PC-3 (cell line): ENCODE measurements around the gene PLEKHG4. TPM values are rescaled to one million over a fixed set of nuclear protein-coding genes. Genes with fewer than 3 reads are reported as not detected.
A peak's percentile ranks its signal among the peaks of the same experiment; 100 is the strongest.

Source experiments
- ATAC-seq: fragments of 200-7000 bp; cut with Tn5 transposase; 2 replicates; pipeline ENCODE4 v1.9.1; 2020; ENCODE audit warnings: mild to moderate bottlenecking, moderate library complexity
- BruUV-seq: library from RNA; stranded (reverse); fragments of 400-500 nt; replicated peaks from 2 replicates; lab custom pipeline; 2021; lab: Mats Ljungman, UMichigan
- CTCF ChIA-PET: fragments of 300-600 bp; sonication (Branson Sonifier 250); formaldehyde crosslinking; loops from one replicate; lab custom pipeline; 2022; ENCODE audit warnings: antibody characterized with exemption; lab: Charles Lee
- POLR2A ChIA-PET: fragments of 300-600 bp; sonication (Branson Sonifier 250); formaldehyde crosslinking; loops from one replicate; lab custom pipeline; 2022; ENCODE audit warnings: antibody characterized with exemption; ENCODE audit not compliant: unreplicated experiment; lab: Charles Lee
- DNase-seq: peaks from one replicate; pipeline ENCODE4 v3.0.0-alpha.2; 2015
- H2AFZ ChIP-seq: fragments of 300-600 bp; sonication (generic); 2 replicates; pipeline ENCODE4 v1.6.0; 2016; ENCODE audit warnings: antibody characterized with exemption, low read length
- H3F3A ChIP-seq: fragments of 300-600 bp; sonication (generic); one replicate; pipeline ENCODE4 v1.6.0; 2017; ENCODE audit warnings: antibody characterized with exemption, low read length, control low read depth, mild to moderate bottlenecking; ENCODE audit not compliant: unreplicated experiment
- H3K27ac ChIP-seq: fragments of 300-600 bp; sonication (generic); 2 replicates; pipeline ENCODE4 v1.5.1; 2016; ENCODE audit warnings: mild to moderate bottlenecking, low read length
- H3K27me3 ChIP-seq: fragments of 300-600 bp; sonication (generic); 2 replicates; pipeline ENCODE4 v1.6.1; 2016; ENCODE audit warnings: low read length, mixed read lengths
- H3K36me3 ChIP-seq: fragments of 300-600 bp; sonication (generic); 2 replicates; pipeline ENCODE4 v1.6.1; 2016; ENCODE audit warnings: low read depth, mixed run types, low read length, mixed read lengths
- H3K4me1 ChIP-seq: fragments of 300-600 bp; sonication (generic); 2 replicates; pipeline ENCODE4 v1.5.1; 2016; ENCODE audit warnings: low read length; ENCODE audit not compliant: insufficient read depth
- H3K4me2 ChIP-seq: fragments of 300-600 bp; sonication (generic); 2 replicates; pipeline ENCODE4 v1.6.0; 2016; ENCODE audit warnings: low read length
- H3K4me3 ChIP-seq: fragments of 300-600 bp; sonication (generic); 2 replicates; pipeline ENCODE4 v1.5.1; 2016; ENCODE audit warnings: mild to moderate bottlenecking, low read length, mixed read lengths
- H3K79me2 ChIP-seq: fragments of 300-600 bp; sonication (generic); 2 replicates; pipeline ENCODE4 v1.6.1; 2017; ENCODE audit warnings: low read length, mixed read lengths
- H3K9ac ChIP-seq: fragments of 300-600 bp; sonication (generic); 2 replicates; pipeline ENCODE4 v1.6.0; 2016; ENCODE audit warnings: mild to moderate bottlenecking, low read length
- H3K9me2 ChIP-seq: fragments of 300-600 bp; sonication (generic); replicated peaks from 2 replicates; pipeline ENCODE4 v1.6.1; 2016; ENCODE audit warnings: mixed run types, low read length, mixed read lengths
- H3K9me3 ChIP-seq: fragments of 300-600 bp; sonication (generic); 2 replicates; pipeline ENCODE4 v1.6.1; 2016; ENCODE audit warnings: low read length, mixed read lengths
- H4K20me1 ChIP-seq: fragments of 300-600 bp; sonication (generic); 2 replicates; pipeline ENCODE4 v1.6.1; 2016; ENCODE audit warnings: low read length, mixed read lengths
- CTCF ChIP-seq: fragments of 300-600 bp; sonication (generic); conservative IDR thresholded peaks from 2 replicates; pipeline ENCODE4 v1.5.1; 2017; ENCODE audit warnings: antibody characterized with exemption, low read depth, mild to moderate bottlenecking, low read length
- EZH2 ChIP-seq: fragments of 300-600 bp; sonication (generic); IDR thresholded peaks from one replicate; pipeline ENCODE4 v1.6.1; 2017; ENCODE audit warnings: antibody characterized with exemption, mild to moderate bottlenecking, low read length; ENCODE audit not compliant: unreplicated experiment
- EZH2phosphoT487 ChIP-seq: fragments of 300-600 bp; sonication (generic); IDR thresholded peaks from 2 replicates; pipeline ENCODE4 v1.6.1; 2018; ENCODE audit warnings: mild to moderate bottlenecking, antibody characterized with exemption, low read length, borderline replicate concordance
- intact Hi-C: fragments of 100-400 bp; cut with micrococcal nuclease; formaldehyde crosslinking; loops from 2 replicates; pipeline ENCODE4 v1.9.0; 2023
- total RNA-seq: library from RNA; depleted of rRNA; stranded (reverse); fragments of >200 nt; gene quantifications from 2 replicates; pipeline ENCODE4 v1.2.3, GENCODE V29; 2014

Gene PLEKHG4
- total RNA-seq, 1 experiment from 2014 or later = 8.9 TPM

- Histone ChIP-seq H3K36me3 (no peaks in the 10 kb centered on the region), H2AFZ (no peak overlapping the region), H3K27me3 (no peaks in the 10 kb centered on the region), H3K9me3 (no peaks in the 10 kb centered on the region), H3F3A (peaks cover 1% of the 10 kb centered on the region), H3K9me2 (no peaks in the 10 kb centered on the region), H3K4me3 (no peak overlapping the region), H3K79me2 (peaks cover 21% of the 10 kb centered on the region), H3K4me1 (peaks cover 24% of the 10 kb centered on the region), H3K27ac (no peak overlapping the region), H3K9ac (no peak overlapping the region), H4K20me1 (no peaks in the 10 kb centered on the region), H3K4me2 (peak overlapping the region; percentile 95; the same call in 1 of the 2 replicates)
- no peak for DNase-seq
- TF ChIP-seq EZH2 (no peak), EZH2phosphoT487 (no peak), CTCF (no peak)
- CTCF ChIA-PET = no interaction called here
- POLR2A ChIA-PET = no interaction called here
- intact Hi-C loops = no loop called here
- no TSS peak for BruUV-seq
- ATAC-seq = no peak
Observed at GRCh38 chr16:67250045-67250327, 29.3 kb upstream of the PLEKHG4 start.

- intact Hi-C loops = no loop called here
- Histone ChIP-seq H3K79me2 (no peaks in the 10 kb centered on the region), H3K9ac (no peak overlapping the region), H4K20me1 (no peaks in the 10 kb centered on the region), H3K36me3 (no peaks in the 10 kb centered on the region), H3K9me3 (no peaks in the 10 kb centered on the region), H3K4me2 (no peak overlapping the region), H3K4me3 (no peak overlapping the region), H2AFZ (no peak overlapping the region), H3K9me2 (no peaks in the 10 kb centered on the region), H3F3A (no peaks in the 10 kb centered on the region), H3K27ac (no peak overlapping the region), H3K4me1 (peaks cover 11% of the 10 kb centered on the region), H3K27me3 (no peaks in the 10 kb centered on the region)
- TF ChIP-seq CTCF = no peak
- no peak for TF ChIP-seq EZH2phosphoT487
- no peak for TF ChIP-seq EZH2
- ATAC-seq = no peak
- no peak for DNase-seq
- ChIA-PET CTCF (no interaction called here), POLR2A (no interaction called here)
- no TSS peak for BruUV-seq
Observed at GRCh38 chr16:67252609-67253497, 26.5 kb upstream of the PLEKHG4 start.
